ENCODE results near the gene VSIG4.

DNA sequence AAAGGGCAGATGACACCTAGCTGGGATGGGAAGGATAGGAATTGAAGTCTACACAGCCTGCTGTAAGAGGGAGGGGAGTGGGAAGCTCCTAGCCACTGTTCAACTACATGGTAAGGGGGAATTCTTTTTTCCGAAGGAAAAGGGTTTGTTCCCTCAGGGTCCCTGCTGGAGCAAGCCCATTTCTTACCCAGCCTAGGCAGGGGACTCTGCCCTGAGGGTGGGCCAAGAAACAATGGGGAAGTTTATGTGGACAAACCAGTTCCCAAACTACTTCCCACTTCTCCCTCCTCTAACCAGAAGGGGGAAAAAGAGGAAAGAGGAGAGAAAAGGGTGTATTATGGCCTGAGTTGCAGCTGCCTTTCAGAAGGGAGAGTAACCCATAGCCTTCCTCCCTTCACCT lies 13.5 kb upstream of the VSIG4 start:
- TF ChIP-seq EZH2 (IDR thresholded peaks at IDR 0.05; ENCODE audit: insufficient read depth, poor library complexity, severe bottlenecking) (no peak), EZH2phosphoT487 (IDR thresholded peaks at IDR 0.05; ENCODE audit: insufficient read depth, low read depth) (no peak)

Measured in GM23248 (cell line).